Ovary (tissue), 9 donors: Measurements from ENCODE around the gene OGFOD3. TPM values are rescaled to one million over a fixed set of nuclear protein-coding genes. Genes with fewer than 3 reads are reported as not detected.

Source experiments
- DNase-seq, 5 donors: peaks; one replicate each; pipeline ENCODE4 v3.0.0-alpha.2; 2019 to 2020
- H3K27ac ChIP-seq, 2 donors: fragments of 200-600 bp; one replicate each; pipeline versions ENCODE4 v1.5.1 to v1.8.0; 2019 to 2022
- H3K27me3 ChIP-seq: fragments of 200-600 bp; one replicate; pipeline ENCODE4 v1.8.0; 2022
- H3K36me3 ChIP-seq: fragments of 200-600 bp; sonication (generic); one replicate; pipeline ENCODE4 v1.5.1; 2019
- H3K4me1 ChIP-seq: one replicate; pipeline ENCODE4 v1.8.1; 2013; ENCODE audit warnings: mild to moderate bottlenecking, moderate library complexity; ENCODE audit not compliant: insufficient read depth
- H3K4me3 ChIP-seq: fragments of 200-600 bp; sonication (generic); one replicate; pipeline ENCODE4 v1.5.1; 2017
- H3K9me3 ChIP-seq, 2 donors: fragments of 200-600 bp in 1 of 2; sonication (generic) in 1 of 2; one replicate each; pipeline versions ENCODE4 v1.5.1 to v1.8.1; 2013 to 2019; ENCODE audit warnings: mild to moderate bottlenecking in 1 of 2, moderate library complexity in 1 of 2
- CTCF ChIP-seq, 3 donors: fragments of 450-650 bp in 2 of 3; fragments of 200-600 bp in 1 of 3; IDR thresholded peaks; one replicate each; pipeline versions ENCODE4 v1.5.1 to v1.8.0; 2016 to 2022; ENCODE audit warnings: antibody characterized with exemption in 3 of 3, mild to moderate bottlenecking in 1 of 3
- EP300 ChIP-seq: sonication (generic); formaldehyde crosslinking; IDR thresholded peaks from one replicate; pipeline ENCODE4 v1.6.1; 2017; ENCODE audit warnings: antibody characterized with exemption
- POLR2A ChIP-seq: fragments of 450-650 bp; IDR thresholded peaks from one replicate; pipeline ENCODE4 v1.6.1; 2017; ENCODE audit warnings: antibody characterized with exemption, mild to moderate bottlenecking, moderate library complexity
- WGBS, 3 donors: extraction: QIAGEN DNeasy Blood & Tissue Kit in 1 of 3; methylation state at CpG; one replicate each; pipeline versions ENCODE4 v1.1.5 to v1.1.7; 2013 to 2017; 5-methylcytosine and 5-hydroxymethylcytosine counted together
- intact Hi-C, 4 donors: fragments of 100-400 bp; cut with DNase I; formaldehyde crosslinking; loops; one replicate each; pipeline versions ENCODE4 v1.11.0 to v1.15.1; 2022 to 2023
- polyA plus RNA-seq, 2 donors: library from polyadenylated mRNA; stranded (reverse); fragments of 200-250 nt in 1 of 2; fragments of 350-450 nt in 1 of 2; fragmentation: Illumina TruSeq in 1 of 2; extraction: RNeasy Lipid Tissue Mini Kit (QIAGEN cat#74804) in 1 of 2; gene quantifications; one replicate each; pipeline ENCODE4 v1.2.3, GENCODE V29; 2013 to 2014
- total RNA-seq, 7 donors: library from RNA; depleted of rRNA in 2 of 7; stranded (reverse); fragments of >200 nt in 2 of 7; fragmentation: NEBNext Ultra II Directional in 3 of 7; extraction: Animal tissue kit (Norgen Biotek cat#: 25700) in 3 of 7; gene quantifications; one replicate each; pipeline versions ENCODE4 v1.1.0 to v1.2.4, GENCODE V29; 2016 to 2023
- donor health status: DM: no; HTN: no; CAD: no; lungs with moderate emphysema.
- donor health status: DM: no; HTN: no; CAD: no.
- donor health status: Bipolar disorder and iron deficiency.
- donor health status: DM: yes; HTN: yes; CAD: no.
- donor health status: DM: no; HTN: no; CAD: no.
- donor health status: DM: yes; HTN: yes; CAD: no.

Gene OGFOD3
- total and polyA plus RNA-seq, 9 donors = 14.4 to 37.8 (median 29.4) TPM

- intact Hi-C loops = no loop called here
- H3K4me1 ChIP-seq = peaks cover 20% of the 10 kb centered on the region
- H3K4me3 ChIP-seq = no peak overlapping the region
- no peaks in the 10 kb centered on the region for H3K36me3 ChIP-seq
- 90 to 91% (median 91%) methylated on average over 11 of the region's 11 CpGs for WGBS, 3 donors
- TF ChIP-seq EP300 = no peak
- no peak for TF ChIP-seq POLR2A
- TF ChIP-seq CTCF (IDR thresholded peaks at IDR 0.05) = no peak
- H3K9me3 ChIP-seq = no peaks in the 10 kb centered on the region
- no peaks in the 10 kb centered on the region for H3K27me3 ChIP-seq
- no peak overlapping the region for H3K27ac ChIP-seq
- DNase-seq = no peak
Observed at GRCh38 chr17:82447876-82448275, 29.5 kb upstream of the OGFOD3 start.

DNA sequence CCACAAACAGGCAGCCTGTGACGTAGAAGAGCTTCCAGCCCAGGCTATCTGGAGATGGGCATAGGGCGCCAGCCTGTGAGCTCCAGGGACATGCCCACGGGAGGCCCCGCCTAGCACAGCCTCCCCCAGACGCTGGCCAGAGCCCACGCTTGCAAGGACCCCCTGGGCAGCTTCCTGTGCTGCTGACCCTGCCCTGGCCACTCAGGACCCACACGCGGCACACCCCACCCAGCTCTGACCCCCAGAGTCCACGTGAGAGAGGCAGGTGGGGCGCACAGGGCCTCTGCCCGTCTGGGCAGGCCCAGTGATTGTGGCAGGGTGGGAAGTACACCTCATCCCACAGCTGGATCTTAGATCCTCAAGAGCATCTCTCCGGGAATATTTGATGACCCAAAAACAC, 28.3 kb upstream of the OGFOD3 start:
- WGBS, 3 donors = 72 to 83% (median 79%) methylated on average over 11 to 12 of the region's 12 CpGs
- H3K4me3 ChIP-seq = no peak overlapping the region
- no peak overlapping the region for H3K27ac ChIP-seq
- peaks cover 20% of the 10 kb centered on the region for H3K4me1 ChIP-seq
- H3K9me3 ChIP-seq = no peaks in the 10 kb centered on the region
- TF ChIP-seq POLR2A = no peak
- TF ChIP-seq EP300 = no peak
- no peak for TF ChIP-seq CTCF (IDR thresholded peaks at IDR 0.05)
- no peaks in the 10 kb centered on the region for H3K27me3 ChIP-seq
- intact Hi-C loops = no loop called here
- DNase-seq = peak in 1 of 5 donors; percentile 18
- no peaks in the 10 kb centered on the region for H3K36me3 ChIP-seq

GRCh38 chr17:82446124-82446523, 27.7 kb upstream of the OGFOD3 start:
- no peak overlapping the region for H3K4me3 ChIP-seq
- H3K27me3 ChIP-seq = no peaks in the 10 kb centered on the region
- intact Hi-C loops = no loop called here
- no peaks in the 10 kb centered on the region for H3K36me3 ChIP-seq
- H3K4me1 ChIP-seq = peaks cover 17% of the 10 kb centered on the region
- H3K9me3 ChIP-seq = no peaks in the 10 kb centered on the region
- no peak overlapping the region for H3K27ac ChIP-seq
- TF ChIP-seq CTCF (IDR thresholded peaks at IDR 0.05) = no peak
- no peak for TF ChIP-seq POLR2A
- no peak for TF ChIP-seq EP300
- WGBS, 3 donors = 85 to 88% (median 87%) methylated on average over 15 of the region's 15 CpGs
- DNase-seq = peak in 1 of 5 donors; percentile 35

DNA sequence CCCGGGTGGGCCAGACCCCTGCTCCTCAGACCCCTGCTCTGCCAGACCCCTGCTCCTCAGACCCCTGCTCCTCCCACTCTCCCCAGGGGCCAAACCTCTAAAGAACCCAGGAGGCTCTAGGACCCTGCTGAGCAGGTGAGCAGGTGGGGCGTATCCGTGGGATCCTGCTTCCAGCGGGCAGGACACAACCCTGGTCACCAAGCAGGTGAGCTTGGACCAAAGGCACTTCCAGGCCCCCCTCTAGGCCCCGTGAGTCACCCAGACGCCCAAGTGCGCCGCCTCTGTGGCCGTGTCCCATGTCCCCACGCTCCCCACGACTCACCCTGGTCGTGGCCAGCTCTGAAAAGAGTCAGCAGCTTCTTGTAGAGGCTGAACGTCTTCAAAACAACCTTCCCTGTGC, 27.2 kb upstream of the OGFOD3 start:
- Histone ChIP-seq H3K27me3 (no peaks in the 10 kb centered on the region), H3K9me3 (no peaks in the 10 kb centered on the region), H3K36me3 (no peaks in the 10 kb centered on the region), H3K4me1 (peaks cover 17% of the 10 kb centered on the region), H3K4me3 (no peak overlapping the region), H3K27ac (no peak overlapping the region)
- intact Hi-C loops = no loop called here
- 74 to 81% (median 77%) methylated on average over 11 to 13 of the region's 13 CpGs for WGBS, 3 donors
- peak in 1 of 5 donors; percentile 29 for DNase-seq
- no peak for TF ChIP-seq CTCF (IDR thresholded peaks at IDR 0.05)
- TF ChIP-seq EP300 = no peak
- TF ChIP-seq POLR2A = no peak
